HG03469 (cell line): ENCODE measurements around the gene IQSEC3.

Experiments
- ATAC-seq: cut with Tn5 transposase; IDR thresholded peaks from one replicate; pipeline ENCODE4 v1.9.1; 2021; ENCODE audit warnings: mild to moderate bottlenecking, moderate library complexity, moderate number of reproducible peaks; ENCODE audit not compliant: unreplicated experiment

IQSEC3 gene

GRCh38 chr12:227286-227915, 160.8 kb downstream of the IQSEC3 start:
- no peak for ATAC-seq
